Skin epidermis (tissue), 12 donors: ENCODE data around the gene ARHGEF19.
"Not testable (repeated sequence)": the region's sequence is repeated elsewhere in the genome, so short reads cannot be mapped to it uniquely, and the experiment has no call there.

Source experiments
- H3K27ac ChIP-seq, 21 experiments: fragments of 200-600 bp; sonication (generic) in 11 of 21; one replicate each; pipeline ENCODE4 v1.5.0; 2020; ENCODE audit warnings: mild to moderate bottlenecking in 3 of 21, inconsistent platforms in 2 of 21, moderate library complexity in 2 of 21
- H3K4me3 ChIP-seq, 7 experiments: fragments of 200-600 bp; sonication (generic) in 2 of 7; one replicate each; pipeline ENCODE4 v1.5.0; 2020; ENCODE audit warnings: inconsistent platforms in 2 of 7, mild to moderate bottlenecking in 2 of 7, moderate library complexity in 1 of 7

ARHGEF19 gene

DNA sequence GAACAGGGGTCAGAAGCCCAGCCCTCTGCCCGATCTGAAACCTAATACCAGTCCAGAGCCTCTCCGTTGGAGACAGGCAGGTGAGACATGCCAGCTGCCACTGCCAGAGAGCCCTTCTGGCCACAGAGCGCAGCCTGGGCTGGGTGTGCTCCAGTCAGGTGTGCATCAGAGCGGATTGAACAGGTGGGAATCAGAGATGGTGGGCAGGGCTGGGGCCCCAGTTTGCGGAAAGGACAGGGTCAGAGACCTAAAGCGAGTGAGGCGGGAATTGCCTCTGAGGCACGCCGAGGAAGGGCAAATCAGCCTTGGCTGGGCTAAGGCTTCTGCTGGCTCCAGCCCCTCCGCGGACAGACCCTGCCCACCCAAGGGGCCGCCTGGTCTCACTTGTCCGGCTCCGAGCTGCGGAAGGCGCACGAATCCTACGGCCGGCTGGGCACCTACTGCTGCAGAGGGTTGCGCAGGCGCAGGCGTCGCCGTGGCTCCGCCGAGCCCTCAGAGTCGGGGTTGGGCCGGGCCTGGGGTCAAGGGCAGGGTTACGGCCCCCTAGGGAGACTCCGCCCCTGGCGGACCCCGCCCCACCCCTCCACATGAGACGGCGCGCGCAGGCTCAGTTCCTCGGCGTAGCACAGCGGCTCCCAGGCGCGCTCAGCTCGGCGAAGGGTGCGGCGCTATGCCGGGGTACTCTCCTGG lies 14.2 kb upstream of the ARHGEF19 start:
- H3K4me3 ChIP-seq: peak overlapping the region in 1 of 7 experiments; percentile 1

DNA sequence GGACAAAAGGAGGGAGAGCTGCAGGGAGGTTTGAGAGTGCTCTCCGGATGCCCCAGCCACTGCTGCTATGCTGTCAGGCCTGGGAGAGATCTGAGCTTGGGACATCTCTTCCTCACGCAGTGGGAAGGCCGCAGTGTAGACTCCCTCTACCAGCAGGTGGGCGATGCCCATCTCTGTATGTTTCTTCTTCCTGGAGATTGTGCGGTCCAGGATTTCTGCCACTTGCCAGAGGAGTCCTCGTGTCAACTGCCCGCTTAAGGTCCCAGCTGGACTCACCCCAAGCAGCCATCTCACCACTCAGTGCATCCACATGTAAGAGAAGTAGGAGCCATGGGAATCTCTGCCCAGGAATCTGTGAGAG lies 13.7 kb upstream of the ARHGEF19 start:
- H3K27ac ChIP-seq: no peak overlapping the region

More for the DNA sequence above, 14.2 kb upstream of the ARHGEF19 start:
- peak overlapping the region in 1 of 21 experiments; percentile 8 for H3K27ac ChIP-seq

DNA sequence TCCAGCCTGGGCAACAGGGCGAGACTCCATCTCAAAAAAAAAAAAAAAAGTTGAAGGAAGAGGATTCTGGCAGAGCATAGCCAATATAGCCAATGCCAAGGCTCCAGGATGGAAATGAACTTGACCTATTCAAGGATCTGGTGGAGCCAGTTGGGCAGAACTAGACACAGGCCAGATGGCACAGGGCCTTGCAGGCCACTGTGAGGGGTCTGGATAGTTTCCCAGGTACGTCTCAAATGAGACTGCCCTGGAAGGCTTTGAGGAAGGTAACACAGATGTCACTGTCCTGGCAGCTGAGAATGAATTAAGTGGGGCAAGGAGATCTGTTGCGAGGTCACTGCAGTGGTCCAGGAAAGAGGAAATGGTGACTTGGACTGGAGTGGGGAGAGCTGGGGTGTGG lies 12.0 kb upstream of the ARHGEF19 start:
- no peak overlapping the region for H3K4me3 ChIP-seq
- no peak overlapping the region for H3K27ac ChIP-seq

More for the DNA sequence above, 13.7 kb upstream of the ARHGEF19 start:
- no peak overlapping the region for H3K4me3 ChIP-seq

DNA sequence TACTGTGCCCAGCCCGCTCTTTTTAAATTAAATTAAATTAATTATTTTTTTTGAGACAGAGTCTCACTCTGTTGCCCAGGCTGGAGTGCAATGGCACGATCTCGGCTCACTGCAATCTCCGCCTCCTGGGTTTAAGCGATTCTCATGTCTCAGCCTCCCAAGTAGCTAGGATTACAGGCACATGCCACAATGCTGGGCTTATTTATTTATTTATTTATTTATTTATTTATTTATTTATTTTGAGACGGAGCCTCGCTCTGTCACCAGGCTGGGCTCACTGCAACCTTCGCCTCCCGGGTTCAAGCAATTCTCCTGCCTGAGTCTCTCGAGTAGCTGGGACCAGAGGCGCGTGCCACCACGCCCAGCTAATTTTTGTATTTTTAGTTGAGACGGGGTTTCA lies 10.3 kb upstream of the ARHGEF19 start:
- H3K4me3 ChIP-seq, H3K27ac ChIP-seq: not testable (repeated sequence)

DNA sequence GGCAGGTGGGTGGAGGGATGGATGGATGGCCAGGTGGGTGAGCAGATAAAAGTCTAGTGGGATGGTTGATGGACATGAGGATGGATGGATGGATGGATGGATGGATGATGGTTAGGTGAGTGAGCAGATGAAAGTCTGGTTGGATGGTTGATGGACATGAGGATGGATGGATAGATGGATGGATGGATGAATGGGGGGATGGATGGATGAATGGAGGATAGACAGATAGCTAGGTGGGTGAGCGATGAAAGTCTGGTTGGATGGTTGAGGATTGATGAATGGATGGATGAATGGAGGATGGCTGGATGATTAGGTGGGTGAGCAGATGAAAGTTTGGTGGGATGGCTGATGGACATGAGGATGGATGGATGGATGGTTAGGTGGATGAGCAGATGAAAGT lies 9.0 kb upstream of the ARHGEF19 start:
- Histone ChIP-seq H3K27ac (no peak overlapping the region), H3K4me3 (no peak overlapping the region)

DNA sequence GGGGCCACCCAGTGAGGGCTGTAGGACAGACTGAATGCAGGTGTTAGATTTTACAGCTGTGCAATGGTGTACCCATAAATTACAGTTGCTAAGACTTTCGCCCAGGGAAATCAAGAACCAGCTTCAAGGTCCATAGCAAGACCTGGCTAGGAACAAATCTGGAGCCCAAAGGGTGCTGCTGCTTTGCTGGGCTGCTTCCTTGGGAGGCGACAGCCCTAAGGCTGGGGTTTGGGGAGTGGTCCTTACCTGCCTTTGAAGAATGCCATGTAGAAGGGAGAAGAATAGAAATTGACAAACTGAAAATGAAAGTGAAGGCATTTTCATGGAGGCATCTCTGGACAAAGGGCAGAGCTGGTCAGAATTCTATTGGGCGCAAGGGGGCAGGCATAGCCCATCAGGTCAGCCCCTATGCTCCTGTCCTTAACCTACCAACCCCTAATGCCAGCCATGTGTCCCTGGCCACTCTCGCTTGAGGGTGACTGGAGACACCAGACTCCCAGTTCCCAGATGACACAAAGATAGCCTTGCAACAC lies 7.6 kb upstream of the ARHGEF19 start:
- no peak overlapping the region for H3K27ac ChIP-seq

DNA sequence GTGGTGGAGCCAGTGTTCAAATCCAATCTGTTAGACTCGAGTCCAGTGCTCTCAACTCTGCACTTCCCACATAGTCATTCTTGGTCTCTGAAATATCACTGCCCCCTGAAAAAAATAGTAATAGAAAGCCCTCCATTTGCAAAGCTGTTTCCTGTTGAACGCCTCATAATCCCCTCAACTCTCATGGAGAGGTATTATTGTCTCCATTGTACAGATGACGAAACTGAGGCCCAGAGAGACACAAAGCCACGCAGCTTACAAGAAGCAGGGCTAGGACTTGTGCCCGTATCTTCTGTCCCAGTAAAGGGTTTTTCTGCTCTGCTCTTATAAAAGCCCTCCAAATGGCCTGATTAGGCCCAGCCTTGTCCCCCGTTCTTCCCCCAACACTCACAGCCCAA lies 6.2 kb upstream of the ARHGEF19 start:
- H3K27ac ChIP-seq: peak overlapping the region in 2 of 21 experiments; percentile 69 to 78
- H3K4me3 ChIP-seq: no peak overlapping the region

More for the DNA sequence above, 7.6 kb upstream of the ARHGEF19 start:
- no peak overlapping the region for H3K4me3 ChIP-seq

DNA sequence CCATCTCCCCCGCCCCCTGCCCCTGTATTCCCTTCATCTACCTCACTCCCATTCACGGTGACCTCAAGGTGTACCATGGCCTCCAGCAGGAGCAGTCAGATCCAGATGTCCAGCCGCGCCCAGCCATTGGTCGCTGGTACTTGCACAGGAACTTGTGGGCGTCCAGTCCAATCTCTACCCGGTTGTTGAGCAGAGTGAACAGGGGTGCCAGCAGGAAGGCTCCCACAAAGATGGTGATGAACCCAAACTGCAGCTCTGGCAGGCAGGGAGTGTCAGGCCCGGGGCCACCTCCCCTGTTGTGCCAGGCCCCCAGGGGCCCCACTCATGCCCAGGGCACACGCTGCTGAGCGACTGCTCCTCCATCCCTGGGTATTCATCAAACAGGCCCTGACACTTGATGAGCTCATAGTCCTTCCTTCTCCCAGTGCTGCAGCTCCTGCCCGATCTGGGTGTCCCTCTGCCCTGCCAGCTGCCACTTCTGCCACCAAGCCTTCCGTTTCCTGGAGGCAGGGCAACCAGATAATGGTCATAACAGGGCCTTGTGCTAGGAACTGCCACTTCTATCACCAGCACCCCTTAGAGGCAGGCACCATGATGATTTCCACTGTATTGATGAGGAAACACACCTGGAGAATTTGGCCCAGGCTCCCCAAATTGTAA lies 5.7 kb upstream of the ARHGEF19 start:
- Histone ChIP-seq H3K4me3 (peak overlapping the region in 2 of 7 experiments; percentile 14 to 45), H3K27ac (peak overlapping the region in 13 of 21 experiments; percentile 37 to 87 (median 71))

DNA sequence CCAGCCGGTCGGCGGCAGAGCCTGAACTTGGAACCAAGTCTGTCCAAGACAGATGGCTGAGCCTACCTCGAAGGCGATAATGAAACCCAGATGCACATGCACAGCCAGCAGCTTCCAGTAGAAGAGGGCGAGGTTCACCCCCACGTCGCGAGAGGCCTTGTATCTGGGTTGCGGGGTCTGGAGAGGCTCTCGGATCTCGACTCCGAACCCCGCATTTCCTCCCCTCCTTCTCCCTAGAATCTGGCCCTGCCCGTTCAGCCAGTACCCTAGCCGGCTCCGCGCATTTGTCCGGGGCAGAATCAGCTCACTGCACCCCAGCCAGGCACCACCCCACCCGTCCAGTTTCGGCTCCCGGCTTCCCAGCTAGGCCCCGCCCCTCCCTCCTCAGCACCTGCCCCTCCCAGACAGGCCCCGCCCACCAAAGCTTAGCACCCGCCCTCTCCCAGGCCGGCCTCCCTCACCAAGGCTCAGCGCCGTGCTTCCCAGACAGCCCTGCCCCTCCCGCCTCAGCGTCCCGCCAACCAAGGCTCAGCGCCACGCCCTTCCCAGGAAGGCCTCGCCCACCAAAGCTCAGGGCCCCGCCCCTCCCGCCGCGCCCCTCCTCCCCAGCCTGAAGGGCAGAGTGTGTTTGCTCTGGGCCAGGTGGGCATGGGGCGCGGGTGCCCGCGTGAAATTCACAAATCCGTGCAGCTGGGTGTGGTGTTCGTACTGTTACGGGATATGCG lies 4.8 kb upstream of the ARHGEF19 start:
- Histone ChIP-seq H3K27ac (peak overlapping the region in 20 of 21 experiments; percentile 17 to 87 (median 75)), H3K4me3 (peak overlapping the region; percentile 30 to 53 (median 39))

DNA sequence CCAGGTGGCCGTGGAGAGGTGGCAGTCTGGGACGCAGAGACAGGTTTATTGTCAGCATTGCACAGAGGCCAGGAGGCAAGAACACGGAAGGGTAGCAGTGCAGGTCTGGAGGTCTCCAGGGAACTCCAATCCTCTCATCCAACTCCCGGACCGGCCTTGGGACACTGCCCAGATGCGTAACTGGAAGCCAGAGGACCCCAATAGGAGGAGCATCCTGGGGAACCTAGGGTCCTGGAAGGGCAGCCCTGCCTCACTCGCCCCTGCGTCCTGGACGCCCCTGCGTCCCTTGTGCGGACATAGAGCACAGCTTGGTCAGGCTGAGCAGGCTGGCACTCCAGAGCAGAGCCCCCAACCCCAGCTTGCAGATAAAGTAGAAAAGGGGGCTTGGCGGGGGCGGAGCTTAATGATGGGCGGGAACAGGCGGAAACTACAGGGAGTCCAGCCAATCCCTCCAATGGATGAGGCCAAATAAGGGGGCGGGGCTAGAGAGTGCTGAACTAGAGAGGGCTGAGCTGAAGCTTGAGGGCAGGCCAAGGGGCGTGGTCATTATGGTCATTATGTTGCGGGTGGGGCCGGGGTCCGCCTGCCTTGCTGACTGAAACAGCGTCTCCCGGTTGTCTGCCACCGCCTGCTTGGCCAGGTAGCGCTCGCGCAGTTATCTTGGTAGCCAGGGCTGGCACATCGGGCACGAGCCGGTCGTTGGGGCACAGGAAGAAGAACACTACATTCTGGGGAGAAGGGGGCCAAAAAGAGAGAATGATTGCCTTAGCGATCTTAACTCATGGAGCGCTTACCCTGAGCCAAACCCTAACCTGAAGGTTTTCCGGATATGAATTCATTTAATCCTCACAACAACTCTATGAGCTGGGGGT lies 3.7 kb upstream of the ARHGEF19 start:
- Histone ChIP-seq H3K27ac (peak overlapping the region in 20 of 21 experiments; percentile 17 to 87 (median 75)), H3K4me3 (peak overlapping the region; percentile 30 to 53 (median 39))

DNA sequence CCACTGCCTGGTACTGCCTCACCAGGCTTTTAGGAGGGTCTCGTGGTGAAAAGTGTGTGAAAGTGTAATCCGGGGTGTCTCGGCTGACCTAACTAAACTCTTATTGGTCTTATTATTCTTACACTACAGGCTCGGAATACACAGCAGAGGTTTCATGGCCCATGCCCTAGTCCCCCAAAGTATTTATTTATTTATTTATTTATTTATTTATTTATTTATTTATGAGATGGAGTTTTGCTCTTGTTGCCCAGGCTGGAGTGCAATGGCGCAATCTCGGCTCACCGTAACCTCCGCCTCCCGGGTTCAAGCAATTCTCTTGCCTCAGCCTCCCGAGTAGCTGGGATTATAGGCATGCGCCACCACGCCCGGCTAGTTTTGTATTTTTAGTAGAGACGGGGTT lies 2.8 kb upstream of the ARHGEF19 start:
- not testable (repeated sequence) for H3K4me3 ChIP-seq, H3K27ac ChIP-seq

DNA sequence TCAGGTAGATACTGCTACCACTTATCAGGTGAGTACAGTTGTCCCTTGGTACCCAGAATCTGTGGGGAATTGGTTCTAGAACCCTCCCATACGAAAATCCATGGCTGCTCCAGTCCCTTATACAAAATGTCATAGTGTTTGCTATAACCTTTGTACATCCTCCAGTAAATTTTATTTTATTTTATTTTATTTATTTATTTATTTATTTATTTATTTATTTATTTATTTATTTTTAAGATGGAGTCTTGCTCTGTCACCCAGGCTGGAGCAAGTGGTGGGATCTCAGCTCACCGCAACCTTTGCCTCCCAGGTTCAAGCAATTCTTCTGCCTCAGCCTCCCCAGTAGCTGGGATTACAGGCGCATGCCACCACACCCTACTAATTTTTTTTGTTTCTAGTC lies 1.1 kb upstream of the ARHGEF19 start:
- H3K27ac ChIP-seq, H3K4me3 ChIP-seq: not testable (repeated sequence)

DNA sequence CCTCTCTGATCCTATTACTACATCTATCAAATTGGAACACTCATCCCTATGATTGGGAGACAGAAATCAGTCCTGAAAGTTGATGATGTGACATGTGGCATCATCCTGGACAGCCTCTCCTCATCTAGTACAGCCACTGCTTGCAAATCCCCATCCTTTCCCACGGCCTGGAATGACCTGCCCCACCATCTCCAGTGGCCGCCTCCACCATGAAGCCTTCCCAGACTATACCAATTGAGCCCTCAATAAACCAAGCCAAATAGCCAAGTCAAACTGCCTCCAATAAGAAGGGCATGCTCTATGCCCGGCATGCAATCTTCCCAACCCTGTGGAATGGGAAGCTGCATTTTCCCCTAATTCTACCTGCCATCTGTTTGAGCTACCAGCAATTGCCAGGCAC lies 561 bp upstream of the ARHGEF19 start:
- Histone ChIP-seq H3K4me3 (no peak overlapping the region), H3K27ac (peak overlapping the region in 7 of 21 experiments; percentile 15 to 83 (median 60))

DNA sequence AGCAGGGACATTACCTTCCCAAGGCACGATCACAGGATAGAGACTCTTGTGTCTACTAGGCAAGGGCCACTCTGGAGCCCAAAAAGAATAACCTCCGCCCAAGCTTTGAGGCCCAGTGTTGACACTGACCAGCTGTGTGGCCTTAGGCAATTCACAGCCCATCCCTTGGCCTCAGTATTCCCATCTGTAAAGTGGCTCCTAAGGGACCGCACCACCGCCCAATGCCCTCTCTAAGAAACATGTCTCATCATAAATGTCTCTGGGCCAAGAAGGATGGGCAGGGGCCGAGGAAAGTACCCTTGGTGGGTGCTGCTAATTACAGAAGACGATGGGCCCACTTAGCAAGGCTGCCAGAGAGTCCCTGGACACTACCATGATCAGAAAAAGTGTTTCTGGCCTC lies 628 bp downstream of the ARHGEF19 start:
- H3K27ac ChIP-seq: peak overlapping the region in 16 of 21 experiments; percentile 15 to 83 (median 52)
- H3K4me3 ChIP-seq: peak overlapping the region in 6 of 7 experiments; percentile 1 to 44 (median 26)

DNA sequence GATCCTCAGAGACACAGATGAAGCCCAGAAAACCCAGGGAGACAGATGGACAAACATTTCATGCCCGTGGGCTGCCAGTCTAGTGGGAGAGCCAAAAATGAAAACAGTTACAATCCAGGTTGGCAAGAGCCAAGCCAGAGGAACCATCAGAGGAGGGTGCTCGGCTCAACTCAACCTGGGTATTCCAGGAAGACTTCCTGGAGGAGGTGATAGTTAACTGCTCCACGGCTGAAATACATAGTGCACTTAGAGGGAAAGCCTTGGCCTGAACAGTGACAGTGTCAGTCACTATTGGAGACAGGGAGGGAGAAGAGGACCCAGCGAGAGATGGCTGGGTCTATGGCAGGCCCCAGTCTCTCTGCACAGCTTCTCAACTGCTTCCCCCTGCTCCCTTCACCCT lies 1.9 kb downstream of the ARHGEF19 start:
- peak overlapping the region in 6 of 21 experiments; percentile 6 to 62 (median 36) for H3K27ac ChIP-seq
- H3K4me3 ChIP-seq: peak overlapping the region in 2 of 7 experiments; percentile 16 to 17

DNA sequence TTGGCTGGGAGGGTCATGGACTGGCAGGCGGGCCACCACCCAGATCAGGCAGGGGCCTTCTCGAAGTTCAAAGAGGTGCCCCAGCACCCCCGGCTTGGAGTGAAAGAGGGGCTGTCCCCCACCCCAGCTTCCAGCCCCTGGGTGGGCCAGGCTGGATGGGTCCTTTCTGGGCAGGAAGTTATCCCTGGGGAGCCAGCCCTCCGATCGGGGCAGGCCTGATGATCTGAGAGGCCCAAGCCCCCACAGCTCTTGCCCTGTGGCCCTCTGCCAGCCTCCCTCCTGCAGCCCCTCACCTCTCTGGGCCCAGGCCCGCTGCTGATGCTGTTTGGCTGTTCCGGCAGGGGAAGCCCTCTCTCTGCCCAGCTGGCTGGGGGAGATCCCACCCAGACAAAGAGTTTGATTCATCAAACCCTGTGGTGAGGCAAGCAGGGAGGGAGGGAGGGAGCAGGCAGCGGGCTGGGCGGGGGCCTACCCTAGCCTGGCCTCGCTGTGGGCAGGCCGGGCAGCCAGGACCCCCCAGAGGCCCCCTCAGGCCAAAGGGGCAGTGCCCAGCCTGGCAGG lies 2.5 kb downstream of the ARHGEF19 start:
- Histone ChIP-seq H3K27ac (peak overlapping the region in 9 of 21 experiments; percentile 6 to 62 (median 25)), H3K4me3 (peak overlapping the region in 3 of 7 experiments; percentile 9 to 17 (median 16))

DNA sequence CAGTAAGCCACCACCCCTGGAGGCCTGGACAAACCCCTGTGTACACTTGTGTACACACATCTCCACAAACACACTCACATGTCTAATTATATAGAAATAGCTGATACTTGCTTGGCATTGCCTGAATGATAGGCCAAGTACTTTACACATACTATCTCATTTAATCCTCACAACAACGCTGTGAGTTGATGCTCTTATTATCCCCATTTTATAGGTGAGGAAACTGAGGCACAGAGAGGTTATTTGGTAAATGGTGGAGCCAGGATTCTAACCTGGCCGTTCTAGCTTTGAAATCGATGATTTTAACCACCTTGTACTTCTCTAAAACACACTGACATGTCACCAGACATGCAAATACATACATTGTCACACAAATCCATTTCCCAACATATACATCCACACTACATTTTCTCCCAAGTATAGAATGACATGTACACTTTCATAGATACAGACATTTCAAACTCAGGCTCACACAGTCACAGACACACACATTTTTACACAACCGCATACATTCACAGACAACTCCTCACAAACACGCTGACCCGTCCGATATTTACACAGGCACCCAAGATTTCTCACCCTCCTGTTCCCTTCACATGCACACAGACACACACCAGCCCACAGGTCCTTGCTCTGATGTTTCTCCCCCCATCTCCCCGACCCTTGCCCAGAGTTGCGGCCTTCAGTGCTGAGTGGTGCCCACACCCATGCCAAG lies 3.2 kb downstream of the ARHGEF19 start:
- Histone ChIP-seq H3K4me3 (peak overlapping the region in 3 of 7 experiments; percentile 9 to 17 (median 16)), H3K27ac (peak overlapping the region in 9 of 21 experiments; percentile 0 to 62 (median 25))
